GM20431 (cell line): ENCODE data around the gene CCDC57.
"Not testable (repeated sequence)": the region's sequence is repeated elsewhere in the genome, so short reads cannot be mapped to it uniquely, and the experiment has no call there.

Experiments
- in situ Hi-C: fragments of 300-500 bp; cut with MseI, MboI; formaldehyde crosslinking; loops from one replicate; pipeline ENCODE4 v1.15.0; 2020; ENCODE audit warnings: low sequenced_read_pairs; ENCODE audit not compliant: unreplicated experiment

CCDC57 gene

GRCh38 chr17:82186221-82186620 is 26.4 kb downstream of the CCDC57 start:
- in situ Hi-C loops: no loop called here

DNA sequence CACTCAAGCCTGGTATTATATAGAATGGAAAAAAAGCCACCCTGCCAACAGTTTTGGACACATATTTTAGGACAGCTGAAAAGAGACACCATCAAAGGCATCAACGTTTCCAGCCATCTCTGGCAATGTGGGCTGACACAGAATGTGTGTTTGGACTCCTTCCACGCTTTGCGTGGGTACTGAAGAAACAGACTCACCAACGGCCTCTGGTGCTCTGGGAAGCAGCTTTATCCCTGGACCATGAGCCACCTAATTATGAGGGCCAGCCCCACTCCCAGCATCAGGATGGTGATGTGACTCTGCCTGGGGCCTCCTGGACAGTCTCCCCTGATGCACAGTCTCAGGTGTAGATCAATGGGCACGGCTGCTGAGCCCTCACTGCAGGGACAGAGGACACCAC is 27.9 kb downstream of the CCDC57 start:
- in situ Hi-C loops: no loop called here

DNA sequence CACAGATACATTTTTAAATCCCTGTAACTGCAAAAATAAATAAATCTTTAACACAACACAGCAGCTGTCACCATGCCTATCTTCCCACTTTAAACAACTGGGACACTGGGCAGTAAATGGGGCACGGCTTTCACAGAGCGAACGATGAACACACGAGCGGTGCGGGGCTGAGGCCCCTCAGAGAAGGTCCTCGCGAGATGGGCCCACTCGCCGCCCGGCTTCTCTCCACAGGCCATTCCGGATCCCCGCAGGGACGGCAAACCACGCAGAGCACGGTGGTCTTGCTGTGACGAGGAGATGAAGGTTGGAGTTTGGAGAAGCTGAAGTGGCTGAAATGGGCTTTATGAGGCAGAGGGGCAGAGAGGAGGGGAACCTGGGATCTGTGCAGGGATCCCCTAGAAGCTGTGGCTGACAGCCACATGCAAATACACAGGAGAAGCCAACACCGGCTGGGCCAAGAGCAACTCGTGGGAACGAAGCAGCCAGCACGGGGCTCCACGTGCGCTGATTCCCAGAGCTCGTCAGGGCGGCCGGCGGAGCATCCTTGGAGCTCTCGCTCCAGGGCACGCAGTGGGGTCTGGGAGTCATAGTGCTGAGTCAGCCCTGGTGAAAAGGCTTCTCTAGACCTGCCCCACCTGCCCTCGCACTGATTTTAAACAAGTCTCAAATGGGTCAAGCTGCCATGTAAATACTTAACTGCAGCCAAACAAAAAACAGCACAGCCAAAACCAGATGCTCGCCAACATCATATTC is 31.7 kb downstream of the CCDC57 start:
- in situ Hi-C loops: no loop called here

DNA sequence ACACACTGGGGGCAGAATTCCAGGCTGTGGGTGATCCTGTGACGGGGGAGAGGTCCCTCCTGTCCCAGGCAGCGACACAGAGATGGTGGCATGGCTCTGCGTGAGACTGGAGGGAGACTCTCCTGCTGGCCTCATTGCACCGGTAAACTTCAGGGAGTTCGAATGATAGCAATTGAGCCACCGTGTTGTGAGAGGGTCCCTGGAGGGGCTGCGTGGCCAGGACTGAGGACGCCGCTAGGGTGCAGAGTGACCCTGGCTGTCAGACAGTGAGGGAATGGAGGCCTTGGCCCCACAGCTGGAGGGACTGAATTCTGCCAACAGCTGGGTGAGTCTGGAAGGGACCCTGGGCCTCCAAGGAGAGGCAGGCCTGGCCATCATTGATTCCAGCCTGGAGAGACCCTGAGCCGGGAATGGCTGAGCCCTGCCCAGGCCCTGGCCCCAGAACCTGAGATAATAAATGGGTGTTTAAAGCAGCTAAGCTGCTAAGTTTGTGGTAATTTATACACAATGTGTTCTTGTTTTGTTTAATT is 32.6 kb downstream of the CCDC57 start:
- in situ Hi-C loops: no loop called here

DNA sequence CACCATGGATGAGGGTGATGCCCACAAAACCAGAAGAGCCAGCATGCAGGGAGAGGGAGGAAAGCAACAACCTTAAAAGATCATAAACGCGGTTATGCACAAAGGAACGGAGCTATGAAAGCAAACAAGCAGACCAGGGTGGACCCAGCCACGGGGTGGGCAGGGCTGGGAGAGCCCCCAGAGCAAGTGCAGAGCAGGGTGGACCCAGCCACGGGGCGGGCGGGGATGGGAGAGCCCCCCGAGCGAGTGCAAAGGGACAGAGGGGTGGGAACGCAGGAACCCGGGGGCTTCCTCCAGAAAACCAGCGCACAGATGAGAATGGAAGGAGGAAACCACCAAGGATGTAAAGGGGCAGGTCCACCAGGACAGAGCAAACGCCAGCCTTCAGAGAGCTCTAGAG is 33.2 kb downstream of the CCDC57 start:
- in situ Hi-C loops: no loop called here

DNA sequence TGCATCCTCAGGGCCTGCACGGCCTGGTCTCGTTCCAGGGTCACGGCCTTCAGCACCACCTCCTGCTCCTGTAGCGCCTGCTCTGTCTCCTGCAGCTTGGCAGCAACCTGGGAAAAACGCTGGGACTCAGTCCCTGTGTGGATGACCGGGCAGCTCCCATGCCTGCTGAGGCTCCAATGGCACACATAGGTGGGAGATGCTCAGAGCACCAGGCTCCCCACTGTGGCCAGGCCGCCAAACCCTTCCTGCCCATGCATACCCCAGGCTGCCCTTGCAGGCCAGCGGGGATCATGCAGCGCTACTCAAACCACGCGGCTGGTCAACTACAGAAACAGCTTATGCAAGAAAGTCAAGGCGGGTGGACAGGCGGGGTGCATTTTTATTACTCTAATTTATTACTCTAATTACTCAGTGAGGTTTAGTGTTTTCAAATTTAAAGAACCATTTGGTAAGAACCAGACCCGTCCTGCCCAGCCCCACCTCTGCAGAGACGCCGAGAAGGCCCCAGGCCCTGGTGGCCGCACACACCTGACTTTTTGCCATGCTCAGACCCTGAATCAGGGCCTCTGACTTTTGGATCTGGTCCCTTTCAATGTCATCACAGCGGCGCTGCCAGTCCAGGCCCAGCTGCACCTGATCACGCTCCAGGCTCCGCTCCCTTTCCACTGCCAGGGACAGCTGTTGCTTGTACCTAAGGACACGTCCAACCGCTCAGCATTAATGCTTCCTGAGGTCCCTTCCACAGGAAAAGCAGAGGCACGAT is 34.0 kb downstream of the CCDC57 start:
- in situ Hi-C loops: no loop called here

DNA sequence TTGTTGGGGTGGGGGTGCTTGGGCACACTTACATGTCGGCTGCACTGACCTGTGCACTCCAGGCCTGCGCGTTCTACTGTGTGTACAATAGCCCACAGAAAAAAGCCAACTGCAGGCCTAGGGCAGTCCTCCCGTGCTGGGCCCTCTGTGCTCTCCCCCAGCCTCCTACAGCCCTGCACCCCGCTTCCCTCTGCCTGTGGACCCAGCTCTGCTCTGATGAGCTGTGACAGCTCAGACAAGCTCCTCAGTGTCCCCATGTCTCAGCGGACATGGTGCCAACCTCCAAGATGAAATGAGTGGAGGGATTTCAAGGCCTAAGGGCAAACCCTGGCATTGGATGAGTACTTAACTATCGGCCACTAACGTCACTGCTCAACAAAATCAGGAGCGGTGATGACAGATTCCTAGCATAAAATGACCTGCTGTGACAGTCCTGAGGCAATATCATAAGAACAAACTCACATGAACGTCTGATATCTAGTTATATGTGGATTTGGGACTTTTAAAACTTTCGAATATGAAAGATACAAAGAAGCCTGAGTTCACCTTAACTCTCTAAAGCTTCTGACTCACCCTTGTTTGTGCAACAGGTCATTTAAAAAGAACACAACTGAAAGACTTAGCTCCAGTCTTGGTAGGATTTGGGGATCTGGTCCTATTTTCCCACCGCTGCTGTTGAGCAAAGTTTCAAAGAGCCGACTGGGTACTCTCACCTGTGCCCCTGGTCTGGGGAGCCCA is 34.7 kb downstream of the CCDC57 start:
- in situ Hi-C loops: no loop called here

GRCh38 chr17:82177276-82177675 is 35.4 kb downstream of the CCDC57 start:
- in situ Hi-C loops: no loop called here

- in situ Hi-C loops: no loop called here
These were observed 36.7 kb downstream of the CCDC57 start for GRCh38 chr17:82175951-82176350.

DNA sequence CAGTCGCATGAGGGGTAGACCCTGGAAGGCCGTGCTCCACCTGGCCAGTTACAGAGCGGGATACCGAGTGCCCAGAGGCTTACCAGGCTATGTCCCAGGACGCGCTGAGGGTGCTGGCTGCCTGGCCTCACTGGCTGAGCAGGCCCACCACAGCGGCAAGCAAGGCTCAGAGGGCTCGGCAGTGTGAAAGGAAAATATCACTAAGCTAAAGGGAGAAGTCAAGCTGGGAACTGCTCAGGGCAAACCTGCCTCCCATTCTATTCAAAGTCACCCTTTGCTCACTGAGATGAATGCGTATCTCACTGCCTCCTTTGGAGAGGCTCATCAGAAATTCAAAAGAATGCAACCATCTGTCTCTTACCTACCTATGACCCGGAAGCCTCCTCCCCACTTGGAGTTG is 37.4 kb downstream of the CCDC57 start:
- in situ Hi-C loops: no loop called here

GRCh38 chr17:82174042-82174857 is 38.4 kb downstream of the CCDC57 start:
- in situ Hi-C loops: not testable (repeated sequence)

DNA sequence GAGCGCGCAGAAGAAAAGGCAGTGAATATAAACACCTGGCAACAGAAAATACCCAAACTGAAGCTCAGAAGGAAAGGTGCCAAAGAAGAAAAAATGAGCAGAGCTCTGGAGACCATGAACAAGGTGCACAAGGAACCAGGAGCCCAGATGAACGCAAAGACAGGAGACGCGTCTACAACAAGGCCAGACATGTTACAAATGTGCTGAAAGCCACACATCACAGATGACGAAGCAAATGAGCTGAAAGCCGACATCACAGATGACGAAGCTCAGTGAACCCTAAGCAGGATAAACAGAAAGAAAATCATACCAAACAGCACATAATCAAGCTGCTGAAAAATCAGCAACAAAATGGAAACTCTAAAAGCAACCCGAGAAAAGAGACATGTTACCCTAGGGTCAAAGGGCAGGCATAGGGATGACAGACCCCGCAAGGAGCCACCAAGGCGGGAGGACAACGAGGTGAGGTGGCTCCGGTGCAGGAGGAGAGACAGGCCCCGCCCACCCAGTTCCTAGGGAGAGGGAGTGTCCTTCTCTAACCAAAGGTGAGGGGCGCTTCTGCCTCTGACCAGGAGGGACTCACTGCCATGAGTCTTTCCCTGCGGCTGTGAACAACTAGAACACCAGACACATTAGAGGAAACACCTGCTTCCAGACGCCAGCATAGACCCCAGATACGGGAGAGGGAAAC is 39.1 kb downstream of the CCDC57 start:
- in situ Hi-C loops: no loop called here

DNA sequence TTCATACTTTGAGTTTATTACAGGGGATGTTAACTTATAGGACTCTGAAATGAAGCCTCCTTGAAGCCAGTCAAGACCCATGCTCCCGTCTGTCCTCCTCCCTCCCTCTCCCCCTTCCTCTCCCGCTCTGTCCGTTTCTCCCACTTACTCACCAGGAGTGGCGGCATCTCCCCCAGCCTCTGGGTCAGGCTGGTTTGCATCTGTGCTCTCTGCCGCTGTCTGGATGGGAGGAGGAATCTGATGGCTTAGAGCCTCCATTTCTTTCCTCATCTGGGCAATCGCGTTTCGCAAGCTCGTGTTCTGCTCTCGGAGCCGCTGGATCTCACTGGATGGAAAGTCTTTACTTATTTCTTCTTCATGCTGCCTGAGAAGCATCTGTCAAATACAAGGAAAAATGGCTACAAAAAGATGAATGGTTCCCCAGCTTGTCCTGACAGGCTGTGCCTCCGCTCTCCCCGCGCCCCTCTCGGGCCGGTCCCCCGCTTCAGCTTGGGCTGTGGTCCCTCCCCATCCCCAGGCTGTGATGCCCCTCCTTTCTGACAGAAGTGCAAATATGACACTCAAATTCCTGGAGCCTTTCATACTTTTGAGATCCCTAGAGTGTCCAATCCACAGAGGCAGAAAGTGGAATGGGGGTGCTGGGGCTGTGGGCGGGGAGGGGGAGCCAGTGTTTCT is 40.0 kb downstream of the CCDC57 start:
- in situ Hi-C loops: no loop called here

DNA sequence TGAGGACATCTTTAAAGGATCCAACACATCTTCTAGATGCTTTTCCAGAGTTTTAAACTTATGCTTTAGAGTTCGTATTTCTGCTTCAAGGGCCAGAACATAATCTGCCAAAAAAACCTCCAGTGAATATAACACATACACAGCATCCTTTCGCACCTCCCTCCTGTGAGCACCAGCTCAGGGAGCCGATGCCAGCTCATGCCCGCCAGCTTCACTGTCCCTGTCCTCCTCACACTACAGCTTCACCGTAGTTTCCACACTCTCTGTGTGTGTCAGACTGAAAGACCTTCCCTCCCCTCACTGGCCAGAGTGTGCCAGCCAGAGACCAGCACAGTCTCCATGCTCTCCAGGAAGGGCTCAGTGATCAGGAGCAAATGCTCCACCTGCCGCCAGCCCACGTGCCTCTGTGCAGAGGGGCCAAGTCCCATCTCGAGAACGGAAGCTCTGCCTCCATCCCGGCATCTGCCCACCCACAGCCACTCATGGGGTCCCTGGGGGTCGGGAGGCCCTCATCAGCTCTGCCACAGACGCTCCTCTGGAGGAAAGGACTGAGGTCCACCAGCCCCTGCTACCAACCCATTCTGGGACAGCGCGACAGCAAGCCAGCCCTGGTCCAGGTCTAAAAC is 40.8 kb downstream of the CCDC57 start:
- in situ Hi-C loops: no loop called here

DNA sequence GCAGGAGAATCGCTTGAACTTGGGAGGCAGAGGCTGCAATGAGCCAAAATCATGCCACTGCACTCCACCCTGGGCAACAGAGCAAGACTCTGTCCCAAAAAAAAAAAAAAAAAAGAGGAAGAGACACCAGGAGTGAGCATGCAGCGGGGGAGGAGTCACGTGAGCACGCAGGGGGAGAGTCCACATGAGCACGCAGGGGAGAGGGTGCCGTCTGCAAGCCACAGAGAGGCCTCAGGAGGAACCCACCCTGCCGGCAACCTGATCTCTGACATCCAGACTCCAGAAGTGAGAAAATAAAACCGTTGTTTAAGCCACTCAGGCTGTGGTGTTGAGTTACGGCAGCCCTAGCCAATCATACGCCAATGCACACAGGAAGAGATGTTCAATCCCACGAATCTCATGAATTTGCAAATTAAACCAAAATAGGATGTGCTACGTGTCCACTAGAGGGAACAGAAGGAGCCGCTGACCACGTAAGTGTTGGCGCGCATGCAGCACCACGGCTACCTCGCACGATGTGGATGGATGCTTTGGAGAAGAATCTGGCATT is 42.2 kb downstream of the CCDC57 start:
- in situ Hi-C loops: no loop called here

- in situ Hi-C loops: no loop called here
These were observed 44.1 kb downstream of the CCDC57 start for GRCh38 chr17:82168568-82168967.

GRCh38 chr17:82167028-82167427 is 45.6 kb downstream of the CCDC57 start:
- in situ Hi-C loops: no loop called here

GRCh38 chr17:82164853-82165252 is 47.8 kb downstream of the CCDC57 start:
- in situ Hi-C loops: no loop called here
